PC-3 (cell line): ENCODE measurements around the gene PGLYRP4. TPM values are rescaled to one million over a fixed set of nuclear protein-coding genes. Genes with fewer than 3 reads are reported as not detected.

Experiments used
- ATAC-seq: fragments of 200-7000 bp; cut with Tn5 transposase; 2 replicates; pipeline ENCODE4 v1.9.1; 2020; ENCODE audit warnings: mild to moderate bottlenecking, moderate library complexity
- BruUV-seq: library from RNA; stranded (reverse); fragments of 400-500 nt; replicated peaks from 2 replicates; lab custom pipeline; 2021; lab: Mats Ljungman, UMichigan
- CTCF ChIA-PET: fragments of 300-600 bp; sonication (Branson Sonifier 250); formaldehyde crosslinking; loops from one replicate; lab custom pipeline; 2022; ENCODE audit warnings: antibody characterized with exemption; lab: Charles Lee
- POLR2A ChIA-PET: fragments of 300-600 bp; sonication (Branson Sonifier 250); formaldehyde crosslinking; loops from one replicate; lab custom pipeline; 2022; ENCODE audit warnings: antibody characterized with exemption; ENCODE audit not compliant: unreplicated experiment; lab: Charles Lee
- DNase-seq: peaks from one replicate; pipeline ENCODE4 v3.0.0-alpha.2; 2015
- H2AFZ ChIP-seq: fragments of 300-600 bp; sonication (generic); 2 replicates; pipeline ENCODE4 v1.6.0; 2016; ENCODE audit warnings: antibody characterized with exemption, low read length
- H3F3A ChIP-seq: fragments of 300-600 bp; sonication (generic); one replicate; pipeline ENCODE4 v1.6.0; 2017; ENCODE audit warnings: antibody characterized with exemption, low read length, control low read depth, mild to moderate bottlenecking; ENCODE audit not compliant: unreplicated experiment
- H3K27ac ChIP-seq: fragments of 300-600 bp; sonication (generic); 2 replicates; pipeline ENCODE4 v1.5.1; 2016; ENCODE audit warnings: mild to moderate bottlenecking, low read length
- H3K27me3 ChIP-seq: fragments of 300-600 bp; sonication (generic); 2 replicates; pipeline ENCODE4 v1.6.1; 2016; ENCODE audit warnings: low read length, mixed read lengths
- H3K36me3 ChIP-seq: fragments of 300-600 bp; sonication (generic); 2 replicates; pipeline ENCODE4 v1.6.1; 2016; ENCODE audit warnings: low read depth, mixed run types, low read length, mixed read lengths
- H3K4me1 ChIP-seq: fragments of 300-600 bp; sonication (generic); 2 replicates; pipeline ENCODE4 v1.5.1; 2016; ENCODE audit warnings: low read length; ENCODE audit not compliant: insufficient read depth
- H3K4me2 ChIP-seq: fragments of 300-600 bp; sonication (generic); 2 replicates; pipeline ENCODE4 v1.6.0; 2016; ENCODE audit warnings: low read length
- H3K4me3 ChIP-seq: fragments of 300-600 bp; sonication (generic); 2 replicates; pipeline ENCODE4 v1.5.1; 2016; ENCODE audit warnings: mild to moderate bottlenecking, low read length, mixed read lengths
- H3K79me2 ChIP-seq: fragments of 300-600 bp; sonication (generic); 2 replicates; pipeline ENCODE4 v1.6.1; 2017; ENCODE audit warnings: low read length, mixed read lengths
- H3K9ac ChIP-seq: fragments of 300-600 bp; sonication (generic); 2 replicates; pipeline ENCODE4 v1.6.0; 2016; ENCODE audit warnings: mild to moderate bottlenecking, low read length
- H3K9me2 ChIP-seq: fragments of 300-600 bp; sonication (generic); replicated peaks from 2 replicates; pipeline ENCODE4 v1.6.1; 2016; ENCODE audit warnings: mixed run types, low read length, mixed read lengths
- H3K9me3 ChIP-seq: fragments of 300-600 bp; sonication (generic); 2 replicates; pipeline ENCODE4 v1.6.1; 2016; ENCODE audit warnings: low read length, mixed read lengths
- H4K20me1 ChIP-seq: fragments of 300-600 bp; sonication (generic); 2 replicates; pipeline ENCODE4 v1.6.1; 2016; ENCODE audit warnings: low read length, mixed read lengths
- CTCF ChIP-seq: fragments of 300-600 bp; sonication (generic); conservative IDR thresholded peaks from 2 replicates; pipeline ENCODE4 v1.5.1; 2017; ENCODE audit warnings: antibody characterized with exemption, low read depth, mild to moderate bottlenecking, low read length
- EZH2 ChIP-seq: fragments of 300-600 bp; sonication (generic); IDR thresholded peaks from one replicate; pipeline ENCODE4 v1.6.1; 2017; ENCODE audit warnings: antibody characterized with exemption, mild to moderate bottlenecking, low read length; ENCODE audit not compliant: unreplicated experiment
- EZH2phosphoT487 ChIP-seq: fragments of 300-600 bp; sonication (generic); IDR thresholded peaks from 2 replicates; pipeline ENCODE4 v1.6.1; 2018; ENCODE audit warnings: mild to moderate bottlenecking, antibody characterized with exemption, low read length, borderline replicate concordance
- intact Hi-C: fragments of 100-400 bp; cut with micrococcal nuclease; formaldehyde crosslinking; loops from 2 replicates; pipeline ENCODE4 v1.9.0; 2023
- total RNA-seq: library from RNA; depleted of rRNA; stranded (reverse); fragments of >200 nt; gene quantifications from 2 replicates; pipeline ENCODE4 v1.2.3, GENCODE V29; 2014

Gene PGLYRP4
- total RNA-seq, 1 experiment from 2014 or later, result not detected

- Histone ChIP-seq H3K9ac (no peak overlapping the region), H3K4me2 (no peak overlapping the region), H3K9me2 (no peaks in the 10 kb centered on the region), H3K27ac (no peak overlapping the region), H3K4me3 (no peak overlapping the region), H4K20me1 (no peaks in the 10 kb centered on the region), H3K36me3 (no peaks in the 10 kb centered on the region), H2AFZ (no peak overlapping the region), H3K27me3 (no peaks in the 10 kb centered on the region), H3K79me2 (no peaks in the 10 kb centered on the region), H3F3A (no peaks in the 10 kb centered on the region), H3K9me3 (no peaks in the 10 kb centered on the region), H3K4me1 (peaks cover 30% of the 10 kb centered on the region)
- no TSS peak for BruUV-seq
- ChIA-PET CTCF (no interaction called here), POLR2A (no interaction called here)
- no peak for ATAC-seq
- DNase-seq, result no peak
- intact Hi-C loops, result no loop called here
- TF ChIP-seq EZH2phosphoT487 (no peak), CTCF (no peak), EZH2 (no peak)
These were observed 17.6 kb upstream of the PGLYRP4 start for GRCh38 chr1:153366261-153366660.

- H3K27ac ChIP-seq, result no peak overlapping the region
- no peaks in the 10 kb centered on the region for H4K20me1 ChIP-seq
- H3K4me1 ChIP-seq, result peaks cover 24% of the 10 kb centered on the region
- TF ChIP-seq EZH2 (no peak), EZH2phosphoT487 (no peak), CTCF (no peak)
- H3K9ac ChIP-seq, result no peak overlapping the region
- no peaks in the 10 kb centered on the region for H3K27me3 ChIP-seq
- no peak overlapping the region for H2AFZ ChIP-seq
- no peaks in the 10 kb centered on the region for H3F3A ChIP-seq
- H3K4me3 ChIP-seq, result no peak overlapping the region
- ATAC-seq (no peak), DNase-seq (no peak)
- H3K36me3 ChIP-seq, result no peaks in the 10 kb centered on the region
- intact Hi-C loops, result no loop called here
- no peaks in the 10 kb centered on the region for H3K9me3 ChIP-seq
- no peaks in the 10 kb centered on the region for H3K9me2 ChIP-seq
- H3K4me2 ChIP-seq, result peak overlapping the region; percentile 60
- H3K79me2 ChIP-seq, result no peaks in the 10 kb centered on the region
- CTCF ChIA-PET, result no interaction called here
- POLR2A ChIA-PET, result no interaction called here
- BruUV-seq, result no TSS peak
These were observed 17.1 kb upstream of the PGLYRP4 start for GRCh38 chr1:153365696-153366095.

DNA sequence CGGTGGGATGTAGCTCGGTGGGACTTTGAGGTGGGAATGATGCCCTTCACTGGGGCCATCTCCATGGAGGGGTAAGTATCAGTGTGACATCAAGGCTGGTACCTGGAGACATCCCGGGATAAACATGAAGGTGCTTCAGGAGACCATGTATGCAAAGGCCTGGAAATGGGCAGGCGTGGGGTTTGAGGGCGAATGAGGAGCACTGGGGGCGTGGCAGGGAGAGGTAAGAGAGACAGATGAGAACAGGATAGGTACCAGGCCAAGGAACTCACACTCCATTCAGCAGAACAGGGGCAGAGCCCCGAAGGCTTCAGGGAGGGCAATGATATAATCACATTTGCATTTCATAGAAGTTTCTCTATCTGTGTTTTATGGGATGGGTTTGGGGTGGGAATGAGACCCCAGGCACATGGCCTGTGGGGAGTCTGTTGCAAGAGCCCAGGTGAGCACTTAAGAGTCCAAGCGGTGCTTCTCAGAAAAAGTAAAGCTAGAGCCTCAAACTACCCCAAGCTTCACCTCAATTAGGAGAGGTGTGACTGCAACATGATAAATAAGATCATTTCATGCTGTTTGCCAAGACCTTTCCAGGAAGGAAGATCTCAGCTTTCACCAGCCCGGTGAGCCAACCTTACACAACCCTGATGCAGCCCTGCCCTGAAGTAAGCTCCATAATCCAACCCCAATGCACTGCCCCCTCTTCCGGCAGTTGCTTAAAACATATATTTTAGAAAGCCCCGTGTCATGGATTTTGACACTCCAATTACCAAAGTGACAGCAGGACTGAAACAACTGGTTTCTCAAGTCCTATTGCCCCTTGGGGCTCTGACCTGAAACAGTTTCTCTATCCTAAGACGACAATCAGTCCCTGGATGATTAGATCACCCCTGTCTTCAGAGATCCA, 16.4 kb upstream of the PGLYRP4 start:
- peaks cover 20% of the 10 kb centered on the region for H3K4me1 ChIP-seq
- no peaks in the 10 kb centered on the region for H3K36me3 ChIP-seq
- DNase-seq (peak; percentile 67), ATAC-seq (no peak)
- CTCF ChIA-PET, result no interaction called here
- no peaks in the 10 kb centered on the region for H3K27me3 ChIP-seq
- no peaks in the 10 kb centered on the region for H4K20me1 ChIP-seq
- BruUV-seq, result no TSS peak
- intact Hi-C loops, result no loop called here
- H3F3A ChIP-seq, result no peaks in the 10 kb centered on the region
- TF ChIP-seq CTCF, result 0 out of 2 replicates have a peak, but pooled peaks have one; percentile 16
- no peak for TF ChIP-seq EZH2
- no peak overlapping the region for H3K4me3 ChIP-seq
- H3K9me2 ChIP-seq, result no peaks in the 10 kb centered on the region
- POLR2A ChIA-PET, result no interaction called here
- no peaks in the 10 kb centered on the region for H3K79me2 ChIP-seq
- no peak overlapping the region for H3K9ac ChIP-seq
- H2AFZ ChIP-seq, result 0 out of 2 replicates have a peak overlapping the region, but pooled peaks have one; percentile 13
- peak overlapping the region; percentile 60 for H3K4me2 ChIP-seq
- H3K27ac ChIP-seq, result no peak overlapping the region
- H3K9me3 ChIP-seq, result no peaks in the 10 kb centered on the region
